ENCODE measurements around the gene ZNF74.
"Not testable (repeated sequence)": the region's sequence is repeated elsewhere in the genome, so short reads cannot be mapped to it uniquely, and the experiment has no call there.

DNA sequence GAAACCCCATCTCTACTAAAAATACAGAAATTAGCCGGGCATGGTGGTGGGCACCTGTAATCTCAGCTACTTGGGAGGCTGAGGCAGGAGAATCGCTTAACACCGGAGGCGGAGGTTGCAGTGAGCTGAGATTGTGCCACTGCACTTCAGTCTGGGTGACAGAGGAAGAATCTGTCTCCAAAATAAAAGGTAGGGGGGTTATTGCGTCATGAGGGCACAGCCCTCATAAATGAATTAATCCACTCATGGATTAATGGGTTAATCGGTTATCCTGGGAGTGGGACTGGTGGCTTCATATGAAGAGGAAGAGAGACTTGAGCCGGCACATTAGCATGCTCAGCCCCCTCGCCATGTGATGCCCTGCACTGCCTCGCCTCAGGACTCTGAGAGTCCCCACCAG is 25.1 kb upstream of the ZNF74 start:
- TF ChIP-seq, protein P1, sequence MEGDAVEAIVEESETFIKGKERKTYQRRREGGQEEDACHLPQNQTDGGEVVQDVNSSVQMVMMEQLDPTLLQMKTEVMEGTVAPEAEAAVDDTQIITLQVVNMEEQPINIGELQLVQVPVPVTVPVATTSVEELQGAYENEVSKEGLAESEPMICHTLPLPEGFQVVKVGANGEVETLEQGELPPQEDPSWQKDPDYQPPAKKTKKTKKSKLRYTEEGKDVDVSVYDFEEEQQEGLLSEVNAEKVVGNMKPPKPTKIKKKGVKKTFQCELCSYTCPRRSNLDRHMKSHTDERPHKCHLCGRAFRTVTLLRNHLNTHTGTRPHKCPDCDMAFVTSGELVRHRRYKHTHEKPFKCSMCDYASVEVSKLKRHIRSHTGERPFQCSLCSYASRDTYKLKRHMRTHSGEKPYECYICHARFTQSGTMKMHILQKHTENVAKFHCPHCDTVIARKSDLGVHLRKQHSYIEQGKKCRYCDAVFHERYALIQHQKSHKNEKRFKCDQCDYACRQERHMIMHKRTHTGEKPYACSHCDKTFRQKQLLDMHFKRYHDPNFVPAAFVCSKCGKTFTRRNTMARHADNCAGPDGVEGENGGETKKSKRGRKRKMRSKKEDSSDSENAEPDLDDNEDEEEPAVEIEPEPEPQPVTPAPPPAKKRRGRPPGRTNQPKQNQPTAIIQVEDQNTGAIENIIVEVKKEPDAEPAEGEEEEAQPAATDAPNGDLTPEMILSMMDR (IDR thresholded peaks at IDR 0.05), result not testable (repeated sequence)
- TF ChIP-seq EZH2, EZH2phosphoT487 (IDR thresholded peaks at IDR 0.05): not testable (repeated sequence)

Data from neural progenitor cell (in vitro differentiated cells).